ENCODE data around the gene PTPRM. TPM values are rescaled to one million over a fixed set of nuclear protein-coding genes. Genes with fewer than 3 reads are reported as not detected.

PTPRM gene
- total and polyA plus RNA-seq, 12 donors = 31.7 to 116 (median 61.2) TPM

- H3K27ac ChIP-seq = no peak overlapping the region
- no peak overlapping the region for H3K4me3 ChIP-seq
- intact Hi-C loops (cut with DNase I) = no loop called here
- TF ChIP-seq POLR2A (IDR thresholded peaks at IDR 0.05) = no peak
- no peak for TF ChIP-seq CTCF (IDR thresholded peaks at IDR 0.05)
- no peaks in the 10 kb centered on the region for H3K36me3 ChIP-seq (replicated peaks in 1 of 2)
- no peaks in the 10 kb centered on the region for H3K9me3 ChIP-seq (replicated peaks in 1 of 3)
- DNase-seq = no peak
- H3K27me3 ChIP-seq = no peaks in the 10 kb centered on the region
- H3K4me1 ChIP-seq (replicated peaks in 1 of 2) = no peaks in the 10 kb centered on the region
- WGBS, 4 donors = 73 to 87% (median 80%) methylated on average over 3 of the region's 3 CpGs
Measured at GRCh38 chr18:7618891-7619442, 51.9 kb downstream of the PTPRM start.

GRCh38 chr18:7619676-7620075, 52.6 kb downstream of the PTPRM start:
- Histone ChIP-seq H3K4me3 (no peak overlapping the region), H3K27ac (no peak overlapping the region), H3K36me3 (replicated peaks in 1 of 2) (no peaks in the 10 kb centered on the region), H3K9me3 (replicated peaks in 1 of 3) (no peaks in the 10 kb centered on the region), H3K27me3 (no peaks in the 10 kb centered on the region), H3K4me1 (replicated peaks in 1 of 2) (no peaks in the 10 kb centered on the region)
- TF ChIP-seq POLR2A (IDR thresholded peaks at IDR 0.05) = no peak
- no peak for TF ChIP-seq CTCF (IDR thresholded peaks at IDR 0.05)
- 85 to 89% (median 87%) methylated on average over 7 of the region's 7 CpGs for WGBS, 4 donors
- DNase-seq = no peak
- intact Hi-C loops (cut with DNase I) = no loop called here

- H3K27me3 ChIP-seq = no peaks in the 10 kb centered on the region
- H3K36me3 ChIP-seq (replicated peaks in 1 of 2) = no peaks in the 10 kb centered on the region
- TF ChIP-seq POLR2A (IDR thresholded peaks at IDR 0.05) (no peak), CTCF (IDR thresholded peaks at IDR 0.05) (no peak)
- no peak for DNase-seq
- intact Hi-C loops (cut with DNase I) = no loop called here
- no peak overlapping the region for H3K27ac ChIP-seq
- H3K4me3 ChIP-seq = no peak overlapping the region
- peaks cover 6 to 8% of the 10 kb centered on the region in 2 donors for H3K4me1 ChIP-seq (replicated peaks in 1 of 2)
- H3K9me3 ChIP-seq (replicated peaks in 1 of 3) = no peaks in the 10 kb centered on the region
Measured at GRCh38 chr18:7622721-7623120, 55.6 kb downstream of the PTPRM start.

GRCh38 chr18:7623681-7624080, 56.6 kb downstream of the PTPRM start:
- H3K4me1 ChIP-seq (replicated peaks in 1 of 2) = peaks cover 6 to 8% of the 10 kb centered on the region in 2 donors
- WGBS, 4 donors = 80 to 100% (median 96%) methylated on average over 1 of the region's 1 CpG
- intact Hi-C loops (cut with DNase I) = no loop called here

More at GRCh38 chr18:7623681-7624080, 56.6 kb downstream of the PTPRM start:
- Histone ChIP-seq H3K9me3 (replicated peaks in 1 of 3) (no peaks in the 10 kb centered on the region), H3K27ac (no peak overlapping the region), H3K4me3 (no peak overlapping the region), H3K27me3 (no peaks in the 10 kb centered on the region), H3K36me3 (replicated peaks in 1 of 2) (no peaks in the 10 kb centered on the region)
- no peak for TF ChIP-seq CTCF (IDR thresholded peaks at IDR 0.05)
- no peak for DNase-seq
